Measurements from ENCODE around the gene ABTB1.

ABTB1 gene

DNA sequence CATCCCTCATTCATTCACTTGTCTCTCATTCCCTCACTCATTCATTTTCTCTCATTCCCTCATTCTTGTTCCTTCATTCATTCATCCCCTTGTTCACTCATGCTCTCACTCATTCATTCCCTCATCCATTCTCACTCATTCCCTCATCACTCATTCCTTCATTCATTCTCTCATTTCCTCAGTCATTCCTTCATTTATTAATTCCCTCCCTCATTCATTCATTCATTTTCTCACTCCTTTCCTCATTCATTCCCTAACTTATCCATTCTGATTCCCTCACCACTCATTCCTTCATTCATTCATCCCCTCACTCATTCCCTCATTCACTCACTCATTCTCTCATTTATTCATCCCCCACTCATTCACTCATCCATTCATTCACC is 13.8 kb downstream of the ABTB1 start:
- no peak for DNase-seq (ENCODE audit: low read depth in 1 of 2, low spot score in 1 of 2)

- no peak for DNase-seq (ENCODE audit: low read depth in 1 of 2, low spot score in 1 of 2)
Observed at GRCh38 chr3:127687228-127687737, 14.5 kb downstream of the ABTB1 start.

DNA sequence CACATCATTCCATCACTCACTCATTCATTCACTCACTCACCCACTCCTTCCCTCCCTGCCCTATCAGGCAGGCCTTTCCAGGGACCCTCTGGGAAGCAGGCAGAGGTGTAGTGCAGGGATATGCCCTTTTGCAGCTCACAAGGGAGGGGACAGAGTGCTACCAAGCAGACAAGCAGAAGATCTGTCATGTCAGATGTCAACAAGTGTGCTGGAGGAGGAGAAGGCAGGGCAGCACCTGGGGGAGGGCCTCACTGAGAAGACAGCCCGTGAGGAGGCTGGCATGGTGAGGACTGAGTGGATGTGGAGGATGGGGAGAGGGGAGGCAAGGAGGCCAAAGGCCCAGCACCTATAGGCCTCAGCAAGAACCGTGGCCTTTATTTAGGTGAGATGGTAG is 15.3 kb downstream of the ABTB1 start:
- no peak for DNase-seq (ENCODE audit: low read depth in 1 of 2, low spot score in 1 of 2)

- DNase-seq (ENCODE audit: low read depth in 1 of 2, low spot score in 1 of 2), result no peak
Observed at GRCh38 chr3:127688416-127689265, 15.9 kb downstream of the ABTB1 start.

- no peak for DNase-seq (ENCODE audit: low read depth in 1 of 2, low spot score in 1 of 2)
Observed at GRCh38 chr3:127689266-127689860, 16.6 kb downstream of the ABTB1 start.

DNA sequence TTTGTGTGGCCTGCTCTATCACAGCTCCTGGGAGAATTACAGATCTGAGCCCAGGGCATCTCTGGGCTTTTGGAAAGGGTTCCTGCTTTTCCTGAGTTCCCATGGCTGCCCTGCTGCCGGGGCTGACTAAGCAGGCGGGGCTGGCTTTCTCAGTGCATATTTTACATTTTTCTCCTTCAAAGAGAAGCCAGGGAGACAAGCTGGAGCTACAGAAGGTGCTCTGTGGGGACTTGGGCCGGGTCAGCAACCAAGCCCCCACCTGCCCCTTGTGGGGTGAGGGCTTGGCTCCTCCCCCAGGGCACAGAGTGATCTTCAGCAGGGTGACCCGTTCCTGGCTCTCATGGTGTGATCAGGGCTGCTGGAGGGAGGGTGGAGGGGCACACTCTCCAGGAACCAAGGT is 17.4 kb downstream of the ABTB1 start:
- DNase-seq (ENCODE audit: low read depth in 1 of 2, low spot score in 1 of 2), result no peak

- DNase-seq (ENCODE audit: low read depth in 1 of 2, low spot score in 1 of 2), result no peak
Observed at GRCh38 chr3:127690823-127691452, 18.2 kb downstream of the ABTB1 start.

GRCh38 chr3:127691489-127691888 is 18.7 kb downstream of the ABTB1 start:
- DNase-seq (ENCODE audit: low read depth in 1 of 2, low spot score in 1 of 2), result no peak

- no peak for DNase-seq (ENCODE audit: low read depth in 1 of 2, low spot score in 1 of 2)
Observed at GRCh38 chr3:127691974-127692373, 19.2 kb downstream of the ABTB1 start.

- no peak for DNase-seq (ENCODE audit: low read depth in 1 of 2, low spot score in 1 of 2)
Observed at GRCh38 chr3:127692501-127693335, 20.0 kb downstream of the ABTB1 start.

DNA sequence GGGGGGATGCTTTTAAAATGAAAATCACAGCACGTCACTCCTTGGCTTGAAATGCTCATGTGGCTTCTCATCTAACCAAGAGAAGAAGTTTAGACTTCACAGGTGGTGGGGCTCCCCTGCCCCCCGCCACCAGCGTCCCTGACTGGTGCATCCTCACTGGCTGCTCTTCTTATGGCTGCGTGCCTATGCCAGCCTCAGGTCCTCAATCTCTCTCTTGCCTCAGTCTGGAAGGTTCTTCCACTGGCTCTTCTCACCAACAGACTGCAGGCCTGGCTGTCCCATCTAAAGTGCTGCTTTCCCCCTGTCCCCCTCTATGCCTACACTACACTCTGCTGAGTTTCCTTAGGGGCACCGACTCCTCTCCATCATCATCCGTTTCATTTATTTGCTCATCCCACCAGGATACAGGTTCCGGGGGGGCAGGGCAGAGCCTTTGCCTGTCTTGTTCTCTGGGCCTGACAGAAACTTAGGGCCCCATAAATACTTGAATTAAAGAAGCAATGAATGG is 20.6 kb downstream of the ABTB1 start:
- no peak for DNase-seq (ENCODE audit: low read depth in 1 of 2, low spot score in 1 of 2)

DNA sequence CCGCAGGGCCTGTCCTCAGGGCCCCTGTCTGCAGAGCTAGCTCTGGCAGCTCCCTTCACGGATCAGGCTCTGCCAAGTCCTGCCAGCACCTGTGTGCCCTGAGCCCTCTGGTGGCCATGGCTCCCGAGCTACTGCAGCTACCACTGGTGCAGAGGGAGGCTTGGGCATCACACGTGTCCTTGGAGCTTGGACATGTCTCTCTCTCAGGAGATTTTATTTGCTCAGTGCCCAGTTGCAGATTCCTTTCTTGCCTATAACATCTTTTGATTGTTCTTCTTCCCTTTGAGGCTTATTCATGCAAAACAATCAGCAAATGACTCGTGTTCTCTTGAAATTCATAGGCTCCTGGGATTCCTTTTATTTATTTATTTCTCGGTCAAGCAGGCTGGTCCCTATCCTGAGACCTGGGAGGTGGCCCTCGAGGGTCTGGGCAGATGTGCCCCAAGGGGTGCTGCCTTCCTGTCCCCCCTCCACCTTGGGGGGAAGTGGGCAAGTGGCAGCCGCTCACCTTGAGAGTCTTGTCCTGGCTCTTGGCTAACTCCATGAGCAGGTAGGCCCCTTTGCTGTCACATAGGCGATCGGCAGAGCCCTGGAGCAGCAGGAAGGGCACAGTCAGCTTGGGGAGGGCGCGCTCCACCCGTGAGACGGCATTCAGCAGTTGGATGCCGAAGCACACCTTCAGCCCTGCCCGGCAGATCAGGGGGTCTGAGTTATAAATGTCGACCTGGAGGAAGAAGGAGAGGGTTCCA is 21.9 kb downstream of the ABTB1 start:
- no peak for DNase-seq (ENCODE audit: low read depth in 1 of 2, low spot score in 1 of 2)

DNA sequence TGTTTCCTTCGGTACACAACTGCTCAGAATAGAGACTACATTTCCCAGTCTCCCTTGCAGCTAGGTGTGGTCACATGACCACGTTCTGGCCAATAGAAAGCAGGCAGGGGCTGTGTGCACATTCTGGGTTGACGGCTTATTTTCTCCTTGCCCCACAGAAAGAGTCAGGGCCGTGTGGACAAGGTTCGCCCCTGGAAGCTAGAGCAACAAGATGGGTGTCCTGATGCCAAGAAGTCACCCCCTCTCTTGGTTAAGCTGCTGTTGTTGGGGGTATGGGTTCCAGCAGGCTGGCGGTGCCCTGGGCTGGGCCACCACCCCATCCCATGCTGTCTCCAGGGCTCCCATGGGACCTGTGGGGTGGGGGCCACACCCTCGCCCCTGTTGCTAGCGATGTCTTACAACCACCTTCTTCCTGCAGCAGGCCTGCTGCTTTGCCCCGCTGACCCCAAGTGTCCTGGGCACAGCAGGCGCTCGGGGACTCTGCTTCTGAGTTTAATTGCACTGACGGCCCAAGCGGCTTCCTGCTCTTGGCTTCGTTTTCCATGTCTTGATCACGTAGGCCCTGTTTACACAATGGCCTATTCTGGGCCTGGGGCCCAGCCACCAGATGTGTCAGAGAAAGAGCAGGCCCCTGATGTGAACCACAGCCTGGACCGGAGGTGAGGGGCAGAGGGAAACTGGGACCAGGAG is 24.9 kb downstream of the ABTB1 start:
- no peak for DNase-seq (ENCODE audit: low read depth in 1 of 2, low spot score in 1 of 2)

DNA sequence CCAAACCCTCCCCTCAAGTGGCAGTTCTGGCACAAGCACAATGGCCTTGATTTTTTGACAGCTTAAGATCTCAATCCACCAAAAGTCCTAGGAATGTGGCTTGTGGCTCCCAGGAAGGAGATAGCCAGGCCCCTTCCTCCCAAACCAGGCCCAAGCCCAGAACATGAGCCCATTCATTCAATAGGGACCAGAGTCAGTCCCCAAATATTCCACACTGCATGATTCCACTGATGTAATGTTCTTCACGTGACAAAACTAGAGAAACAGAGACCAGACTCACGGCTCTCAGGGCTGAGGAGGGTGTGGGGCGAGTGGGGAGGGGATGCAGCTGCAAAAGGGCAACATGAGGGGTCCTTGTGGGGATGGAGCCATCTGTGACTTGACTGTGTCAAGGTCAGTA is 25.5 kb downstream of the ABTB1 start:
- DNase-seq (ENCODE audit: low read depth in 1 of 2, low spot score in 1 of 2), result no peak

- DNase-seq (ENCODE audit: low read depth in 1 of 2, low spot score in 1 of 2), result no peak
Observed at GRCh38 chr3:127698691-127699415, 26.1 kb downstream of the ABTB1 start.

- no peak for DNase-seq (ENCODE audit: low read depth in 1 of 2, low spot score in 1 of 2)
Observed at GRCh38 chr3:127699416-127700300, 26.9 kb downstream of the ABTB1 start.

DNA sequence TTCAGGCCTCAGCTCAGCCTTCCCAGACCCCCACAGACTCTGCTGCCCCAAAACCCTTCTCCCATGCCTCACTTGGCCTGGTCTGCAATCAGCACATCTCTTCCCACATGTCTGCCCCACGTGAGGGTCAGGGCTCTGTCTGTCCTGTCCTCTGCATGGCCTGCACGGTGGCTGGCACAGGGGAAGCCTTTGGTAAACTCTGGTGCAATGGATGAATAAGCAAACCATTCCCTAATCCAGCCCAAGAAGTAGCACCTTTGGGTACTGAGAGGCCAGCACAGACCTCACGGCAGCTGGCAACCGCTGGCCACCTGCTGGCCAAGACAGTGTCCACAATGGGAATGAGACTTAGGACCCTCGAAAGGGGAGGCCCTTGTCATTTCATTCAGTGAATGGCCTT is 27.7 kb downstream of the ABTB1 start:
- DNase-seq (ENCODE audit: low read depth in 1 of 2, low spot score in 1 of 2), result no peak

DNA sequence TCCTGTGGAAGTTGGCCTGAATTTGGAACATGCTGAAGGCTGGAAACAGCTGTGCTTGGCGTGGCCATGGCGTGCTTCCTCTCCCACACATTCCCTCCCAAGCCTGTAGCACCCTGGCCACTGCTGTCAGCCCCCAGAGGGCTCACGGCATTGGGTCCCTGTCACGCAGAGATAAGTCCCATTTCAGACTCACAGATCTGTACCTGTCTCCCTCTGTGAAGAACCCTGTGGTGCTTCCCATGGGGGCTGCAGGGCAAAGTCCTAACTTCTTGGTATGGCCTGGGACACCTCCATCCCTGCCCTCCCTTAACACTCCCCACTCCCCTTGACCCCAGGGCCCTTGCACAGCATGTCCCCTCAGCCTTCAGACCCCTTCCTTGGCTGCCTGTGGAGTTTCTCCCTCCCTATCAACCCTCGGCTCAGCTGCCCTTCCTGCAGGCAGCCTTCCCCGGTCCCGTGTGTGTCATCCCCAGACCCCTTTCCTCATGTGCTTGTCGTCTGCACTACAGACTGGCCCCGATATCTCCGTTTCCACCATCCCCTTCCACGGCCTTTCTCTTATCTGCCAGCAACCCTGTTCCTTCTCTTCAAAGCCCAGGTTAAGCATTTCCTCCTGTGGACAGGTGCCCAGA is 28.6 kb downstream of the ABTB1 start:
- DNase-seq (ENCODE audit: low read depth in 1 of 2, low spot score in 1 of 2), result no peak
